KG1 (cell line): ENCODE results near the gene TFPI2.
"Not testable (repeated sequence)": the region's sequence is repeated elsewhere in the genome, so short reads cannot be mapped to it uniquely, and the experiment has no call there.

Experiments used
- DNase-seq: peaks from one replicate; lab custom pipeline; 2025; lab: John Stamatoyannopoulos, UW

The TFPI2 gene

GRCh38 chr7:93890464-93891068 lies at the start of gene TFPI2:
TFPI2 (minus strand) TSS chr7:93890753; CDS start chr7:93890678, 75 bp downstream.
- no peak for DNase-seq

- no peak for DNase-seq
Measured at GRCh38 chr7:93938293-93938692, 47.7 kb upstream of the TFPI2 start.

- DNase-seq = no peak
Measured at GRCh38 chr7:93937818-93938217, 47.3 kb upstream of the TFPI2 start.

- DNase-seq = no peak
Measured at GRCh38 chr7:93935102-93935501, 44.5 kb upstream of the TFPI2 start.

- DNase-seq = no peak
Measured at GRCh38 chr7:93933156-93933555, 42.6 kb upstream of the TFPI2 start.

GRCh38 chr7:93931655-93932054 lies 41.1 kb upstream of the TFPI2 start:
- no peak for DNase-seq

- no peak for DNase-seq
Measured at GRCh38 chr7:93927585-93927984, 37.0 kb upstream of the TFPI2 start.

- DNase-seq = no peak
Measured at GRCh38 chr7:93926800-93927199, 36.2 kb upstream of the TFPI2 start.

GRCh38 chr7:93923942-93924341 lies 33.4 kb upstream of the TFPI2 start:
- no peak for DNase-seq

GRCh38 chr7:93923296-93923695 lies 32.7 kb upstream of the TFPI2 start:
- peak; percentile 55 for DNase-seq

GRCh38 chr7:93921607-93922566 lies 31.3 kb upstream of the TFPI2 start, which contains the start of gene GNG11:
GNG11 (plus strand) TSS chr7:93921735; CDS start chr7:93922138, 403 bp downstream.
- DNase-seq = peak; percentile 56

GRCh38 chr7:93921186-93921585 lies 30.6 kb upstream of the TFPI2 start:
- no peak for DNase-seq

GRCh38 chr7:93920496-93921182 lies 30.1 kb upstream of the TFPI2 start:
- DNase-seq = no peak

GRCh38 chr7:93916315-93916714 lies 25.8 kb upstream of the TFPI2 start:
- DNase-seq = not testable (repeated sequence)

- DNase-seq = not testable (repeated sequence)
Measured at GRCh38 chr7:93915888-93916287, 25.3 kb upstream of the TFPI2 start.

- DNase-seq = not testable (repeated sequence)
Measured at GRCh38 chr7:93915206-93915842, 24.8 kb upstream of the TFPI2 start.

- no peak for DNase-seq
Measured at GRCh38 chr7:93914581-93915066, 24.1 kb upstream of the TFPI2 start.

- no peak for DNase-seq
Measured at GRCh38 chr7:93913197-93913596, 22.6 kb upstream of the TFPI2 start.

GRCh38 chr7:93911661-93912060 lies 21.1 kb upstream of the TFPI2 start:
- not testable (repeated sequence) for DNase-seq

GRCh38 chr7:93911242-93911641 lies 20.7 kb upstream of the TFPI2 start:
- not testable (repeated sequence) for DNase-seq

- DNase-seq = no peak
Measured at GRCh38 chr7:93910076-93910994, 19.8 kb upstream of the TFPI2 start.
